ELR (cell line): Measurements from ENCODE around the gene AGFG2.

ENCODE experiments used
- DNase-seq: peaks from one replicate; pipeline ENCODE4 v3.0.0-alpha.2; 2015; ENCODE audit warnings: low read depth

AGFG2 gene

GRCh38 chr7:100586266-100587025 is 47.4 kb downstream of the AGFG2 start, which contains the start of gene FBXO24:
TSS of gene FBXO24 (plus strand) at chr7:100586328. CDS start at chr7:100586626, 298 bp downstream.
- DNase-seq = peak; percentile 99

GRCh38 chr7:100588438-100588837 is 49.4 kb downstream of the AGFG2 start:
- DNase-seq = peak; percentile 59

- no peak for DNase-seq
Measured at GRCh38 chr7:100589341-100589947, 50.4 kb downstream of the AGFG2 start.

- no peak for DNase-seq
Measured at GRCh38 chr7:100590077-100590737, 51.2 kb downstream of the AGFG2 start.

GRCh38 chr7:100591596-100591995 is 52.6 kb downstream of the AGFG2 start:
- DNase-seq = no peak

GRCh38 chr7:100595188-100595587 is 56.2 kb downstream of the AGFG2 start:
- no peak for DNase-seq

GRCh38 chr7:100598425-100598824 is 59.4 kb downstream of the AGFG2 start:
- peak; percentile 40 for DNase-seq

GRCh38 chr7:100599911-100600729 is 61.1 kb downstream of the AGFG2 start:
- no peak for DNase-seq

- no peak for DNase-seq
Measured at GRCh38 chr7:100600730-100601038, 61.7 kb downstream of the AGFG2 start.

GRCh38 chr7:100602889-100603725 is 64.1 kb downstream of the AGFG2 start:
- peak; percentile 73 for DNase-seq

- DNase-seq = peak; percentile 60
Measured at GRCh38 chr7:100603726-100604027, 64.7 kb downstream of the AGFG2 start.

- peak; percentile 87 for DNase-seq
Measured at GRCh38 chr7:100604028-100604975, 65.3 kb downstream of the AGFG2 start.

GRCh38 chr7:100604976-100605911 is 66.2 kb downstream of the AGFG2 start:
- no peak for DNase-seq

GRCh38 chr7:100606313-100606712 is 67.3 kb downstream of the AGFG2 start:
- no peak for DNase-seq

GRCh38 chr7:100607111-100607510 is 68.1 kb downstream of the AGFG2 start:
- peak; percentile 70 for DNase-seq

GRCh38 chr7:100609958-100610357 is 71.0 kb downstream of the AGFG2 start:
- no peak for DNase-seq

- peak; percentile 99 for DNase-seq
Measured at GRCh38 chr7:100611983-100612729, 73.2 kb downstream of the AGFG2 start, which contains the start of gene MOSPD3. TSS of gene MOSPD3 (plus strand) at chr7:100612540. CDS start at chr7:100612792, 252 bp downstream.

GRCh38 chr7:100612730-100613390 is 73.9 kb downstream of the AGFG2 start:
- peak; percentile 15 for DNase-seq
